COLO668 (cell line): ENCODE results near the gene ZNF793.

Source experiments
- DNase-seq: peaks from one replicate; lab custom pipeline; 2025; ENCODE audit not compliant: unreplicated experiment; lab: John Stamatoyannopoulos, UW

ZNF793 gene

DNA sequence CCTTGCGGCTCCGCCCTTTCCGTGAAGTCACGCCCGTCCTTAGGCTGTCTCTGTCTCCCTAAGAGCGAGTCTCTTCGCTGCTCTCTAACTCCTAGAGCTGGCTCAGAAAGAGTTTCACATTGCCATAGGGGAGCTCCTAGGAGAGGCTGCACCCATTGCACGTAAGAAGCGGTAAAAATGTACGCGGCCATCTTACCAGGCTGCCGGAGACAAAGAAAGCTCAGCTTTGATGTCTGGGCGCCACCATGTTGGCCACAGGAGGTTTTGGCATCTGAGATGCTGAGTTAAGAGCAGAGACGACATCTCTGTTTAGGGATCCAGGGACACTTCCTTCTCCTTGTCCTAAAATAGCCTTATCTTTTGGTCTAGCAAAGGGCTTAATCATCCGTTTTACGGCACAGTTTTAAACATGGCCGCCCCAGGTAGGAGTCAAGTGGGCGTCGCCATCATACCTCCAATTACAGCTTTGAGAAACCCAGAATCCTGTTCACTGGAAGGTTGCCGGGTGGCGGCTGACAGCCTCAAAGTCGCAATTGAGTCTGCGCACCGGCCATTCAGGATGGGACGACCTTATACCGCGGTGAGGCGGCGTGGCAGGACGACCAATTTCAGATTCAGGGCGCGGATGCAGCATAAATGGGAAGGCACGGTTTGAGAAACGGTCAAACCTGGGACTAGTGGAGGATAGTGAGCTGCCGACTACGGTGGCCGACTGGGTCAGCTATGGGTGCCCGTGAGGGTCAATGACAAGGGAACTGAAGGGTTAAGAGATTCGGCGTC is at the start of gene ZNF793:
TSS of gene ZNF793 (plus strand) at position 553 of the 780 bp plus-strand sequence. CDS start 16,501 bp downstream, outside the sequence.
- peak; percentile 89 for DNase-seq

DNA sequence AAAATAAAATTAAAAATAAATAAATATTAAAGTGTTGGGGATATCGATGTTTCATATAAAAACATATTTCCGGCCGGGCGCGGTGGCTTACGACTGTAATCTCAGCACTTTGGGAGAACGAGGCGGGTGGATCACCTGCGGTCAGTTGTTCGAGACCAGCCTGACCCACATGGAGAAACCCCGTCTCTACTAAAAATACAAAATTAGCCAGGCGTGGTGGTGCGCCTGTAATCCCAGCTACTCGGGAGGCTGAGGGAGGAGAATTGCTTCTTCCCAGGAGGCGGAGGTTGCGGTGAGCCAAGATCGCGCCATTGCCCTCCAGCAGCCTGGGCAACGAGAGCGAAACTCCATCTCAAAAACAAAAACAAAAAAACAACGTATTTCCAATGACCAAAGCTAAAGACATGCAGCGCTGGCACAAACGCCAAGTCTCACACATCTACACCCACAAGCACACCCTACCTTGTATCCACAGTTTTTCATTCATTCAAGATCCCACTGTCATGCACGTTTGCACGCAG is 40.4 kb upstream of the ZNF793 start:
- no peak for DNase-seq

DNA sequence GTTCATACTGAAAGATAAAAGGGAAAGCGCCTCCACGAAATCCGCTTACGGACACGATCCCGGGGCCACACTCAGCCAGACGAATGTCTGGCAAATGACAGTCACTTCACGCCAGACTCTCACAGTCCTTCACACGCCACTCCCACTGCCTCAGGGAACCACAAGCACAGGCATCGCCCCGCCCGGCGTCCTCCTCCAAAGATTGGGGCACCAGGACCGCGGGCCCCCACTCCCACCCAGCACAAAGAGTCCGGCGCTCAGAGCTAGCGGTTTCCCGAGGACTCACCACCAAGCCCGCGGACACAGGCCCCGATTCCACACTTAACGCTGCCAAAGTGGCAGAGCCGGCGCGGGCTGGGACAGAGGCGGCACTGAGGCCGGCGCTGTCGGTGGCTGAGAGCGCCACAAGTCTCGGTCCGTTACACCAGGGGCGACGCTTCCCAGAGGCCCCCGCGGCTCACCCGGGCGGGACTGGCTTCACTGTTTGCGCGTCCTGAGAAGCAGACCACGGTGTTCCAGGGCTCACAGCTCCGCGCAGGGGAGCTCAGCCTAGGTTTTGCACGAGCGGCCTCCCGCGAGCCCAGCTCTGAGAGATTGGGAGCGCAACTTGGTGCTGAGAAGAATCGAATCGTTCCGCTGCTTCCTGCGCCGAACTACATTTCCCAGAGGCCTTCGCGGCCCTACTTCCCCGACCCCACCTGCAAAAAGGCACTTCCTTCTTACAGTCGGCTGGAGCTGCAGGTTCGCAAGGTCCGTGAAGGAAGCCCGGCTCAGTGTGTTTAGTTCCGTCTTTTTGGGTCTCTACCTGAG is 39.7 kb upstream of the ZNF793 start, which contains the start of gene ZNF569:
TSS of gene ZNF569 (minus strand) at position 647 of the 810 bp plus-strand sequence. CDS start 22,523 bp downstream, outside the sequence.
- DNase-seq: peak; percentile 90

DNA sequence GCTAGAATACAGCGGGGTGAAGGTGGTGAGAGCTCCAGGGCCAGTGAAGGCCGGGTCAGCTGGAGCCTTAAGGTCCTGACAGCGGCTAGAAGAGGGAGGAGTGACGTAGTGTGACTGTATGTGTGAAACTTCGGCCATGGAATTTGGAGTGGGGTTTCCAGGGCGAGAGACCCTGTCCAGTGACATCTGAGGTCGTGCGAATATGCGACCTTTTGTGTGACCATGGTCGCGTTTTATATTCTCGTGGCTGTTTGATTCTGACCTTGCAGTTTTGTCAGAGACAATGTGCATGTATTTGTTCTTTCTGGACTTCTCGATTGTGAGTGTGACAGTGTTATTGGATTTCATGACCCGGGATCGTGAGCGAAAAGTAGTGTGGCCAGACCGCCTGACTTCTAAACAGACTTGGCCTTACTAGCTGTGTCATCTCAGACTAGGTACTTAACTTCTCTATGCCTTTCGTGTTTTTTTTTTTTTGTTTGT is 39.1 kb upstream of the ZNF793 start:
- no peak for DNase-seq

DNA sequence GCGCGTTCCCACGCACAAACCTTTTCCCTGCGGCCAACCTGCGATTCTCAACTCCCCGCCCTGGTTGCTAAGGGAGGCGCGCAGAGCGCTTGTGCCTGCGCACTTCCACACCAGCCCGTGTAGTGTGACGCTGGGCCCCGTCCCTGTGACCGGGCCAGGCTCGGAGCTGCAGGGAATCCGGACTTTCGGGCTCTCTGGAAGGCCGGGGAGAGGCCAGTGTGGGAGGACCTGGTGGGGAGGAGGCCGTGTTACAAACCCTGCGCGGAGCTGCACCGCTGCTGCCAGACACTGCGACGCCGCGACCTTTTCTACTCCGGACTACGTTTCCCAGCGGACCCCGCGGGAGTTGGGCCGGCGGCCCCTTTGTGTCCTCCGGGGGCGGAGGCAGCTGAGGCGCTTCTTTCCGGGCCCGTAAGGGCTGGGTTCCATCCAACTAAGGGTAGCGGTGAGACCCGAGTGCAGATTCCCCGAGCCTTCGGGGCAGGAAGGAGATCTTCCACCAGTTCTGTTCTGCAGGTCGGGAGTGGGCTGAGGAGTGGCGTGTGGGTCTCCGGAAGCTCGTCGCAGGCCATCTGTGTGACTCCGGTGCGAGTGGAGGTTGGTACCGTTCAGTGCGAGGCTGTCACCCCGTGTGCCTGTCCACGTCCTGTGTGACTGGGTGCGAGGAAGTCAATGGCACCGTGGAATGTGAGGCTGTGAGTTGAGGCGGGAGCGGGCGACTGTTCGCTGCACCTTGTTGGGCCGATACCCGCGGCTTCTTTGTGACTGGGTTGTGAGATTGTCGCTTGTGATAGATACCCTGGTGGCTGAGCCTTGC is 37.6 kb upstream of the ZNF793 start, which contains the start of gene ZNF570:
TSS of gene ZNF570 (plus strand) at position 396 of the 817 bp plus-strand sequence. CDS start 999 bp downstream, outside the sequence.
- DNase-seq: peak; percentile 91

DNA sequence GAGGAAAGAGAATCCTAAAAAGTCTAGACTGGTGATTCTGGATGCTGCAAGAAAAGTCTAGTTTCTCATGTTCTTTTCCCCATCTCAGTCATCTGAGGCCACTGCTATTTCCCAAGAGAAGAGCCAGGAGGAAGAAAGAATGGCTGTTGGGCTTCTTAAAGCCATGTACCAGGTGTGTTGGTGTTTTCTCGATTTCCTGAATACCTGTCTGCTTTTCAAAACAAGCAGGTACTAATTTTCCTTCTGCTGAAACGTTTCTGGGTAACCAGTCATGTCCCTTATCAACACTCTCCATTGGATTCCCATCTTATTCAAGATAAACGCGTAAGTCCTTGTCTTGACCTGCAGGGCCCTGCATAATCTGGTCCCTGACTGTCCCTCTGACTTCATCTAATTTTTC is 36.5 kb upstream of the ZNF793 start:
- DNase-seq: no peak

DNA sequence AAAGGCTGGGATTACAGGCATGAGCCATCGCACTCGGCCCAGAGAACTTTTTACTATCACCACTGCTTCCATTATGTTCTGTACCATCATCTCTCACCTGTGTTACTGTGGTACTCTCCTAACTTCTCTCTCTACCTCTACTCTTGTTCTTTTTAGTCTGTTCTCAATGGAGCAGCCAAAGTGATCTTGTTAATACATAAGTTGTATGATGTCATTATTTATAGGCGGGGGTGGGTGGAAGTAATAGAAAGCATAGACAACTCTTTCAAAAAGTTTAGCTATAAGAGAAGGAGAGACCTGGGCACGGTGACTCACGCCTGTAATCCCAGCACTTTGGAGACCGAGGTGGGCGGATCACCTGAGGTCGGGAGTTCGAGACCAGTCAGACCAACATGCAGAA is 34.6 kb upstream of the ZNF793 start:
- no peak for DNase-seq

DNA sequence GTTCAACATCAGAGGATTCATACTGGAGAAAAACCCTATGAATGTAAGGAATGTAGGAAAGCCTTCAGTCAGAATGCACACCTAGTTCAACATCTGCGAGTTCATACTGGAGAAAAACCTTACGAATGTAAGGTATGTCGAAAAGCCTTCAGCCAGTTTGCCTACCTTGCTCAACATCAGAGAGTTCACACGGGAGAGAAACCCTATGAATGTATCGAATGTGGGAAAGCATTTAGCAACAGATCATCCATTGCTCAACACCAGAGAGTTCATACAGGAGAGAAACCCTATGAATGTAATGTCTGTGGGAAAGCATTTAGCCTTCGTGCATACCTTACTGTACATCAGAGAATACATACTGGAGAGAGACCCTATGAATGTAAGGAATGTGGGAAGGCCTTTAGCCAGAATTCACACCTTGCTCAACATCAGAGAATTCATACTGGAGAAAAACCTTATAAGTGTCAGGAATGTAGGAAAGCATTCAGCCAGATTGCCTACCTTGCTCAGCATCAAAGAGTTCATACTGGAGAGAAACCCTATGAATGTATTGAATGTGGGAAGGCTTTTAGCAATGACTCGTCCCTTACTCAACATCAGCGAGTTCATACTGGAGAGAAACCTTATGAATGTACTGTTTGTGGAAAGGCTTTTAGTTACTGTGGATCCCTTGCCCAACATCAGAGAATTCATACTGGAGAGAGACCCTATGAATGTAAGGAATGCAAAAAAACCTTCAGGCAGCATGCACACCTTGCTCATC is 22.2 kb upstream of the ZNF793 start:
- DNase-seq: no peak

DNA sequence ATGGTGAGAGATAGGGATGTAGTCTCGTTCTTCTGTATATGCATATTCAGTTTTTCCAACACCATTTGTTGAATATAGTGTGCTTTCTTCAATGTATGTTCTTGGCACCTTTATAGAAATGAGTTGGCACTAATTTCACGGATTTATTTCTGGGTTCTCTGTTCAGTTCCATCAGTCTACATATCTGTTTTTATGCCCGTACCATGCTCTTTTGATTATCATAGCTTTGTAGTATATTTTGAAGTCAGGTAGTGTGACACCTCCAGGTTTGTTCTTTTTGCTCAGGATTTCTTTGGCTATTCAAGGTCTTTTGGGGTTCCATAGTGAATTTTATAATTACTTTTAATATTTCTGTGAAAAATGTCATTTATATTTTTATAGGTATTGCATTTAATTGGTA is 14.5 kb upstream of the ZNF793 start:
- DNase-seq: no peak

DNA sequence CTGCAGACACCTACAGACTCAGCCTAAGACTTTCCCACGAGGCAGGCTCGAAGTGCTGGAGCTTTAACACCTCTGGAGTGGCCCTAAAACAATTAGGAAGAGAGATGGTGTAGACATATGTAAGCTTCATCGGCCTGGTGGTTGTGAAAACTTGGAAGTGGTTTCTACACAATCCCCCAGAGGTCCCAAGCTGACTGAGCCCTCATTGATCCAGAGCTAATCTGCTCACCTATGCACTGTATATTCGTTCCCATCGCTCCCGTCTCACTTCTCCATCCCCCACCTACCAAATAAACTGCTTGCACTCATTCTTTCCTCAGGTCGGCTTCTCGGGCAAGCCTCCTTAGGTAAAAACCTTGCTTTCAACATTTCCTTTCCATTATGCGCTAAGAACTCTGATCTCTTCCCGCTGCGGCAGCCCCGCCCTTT is 767 bp upstream of the ZNF793 start:
- no peak for DNase-seq

DNA sequence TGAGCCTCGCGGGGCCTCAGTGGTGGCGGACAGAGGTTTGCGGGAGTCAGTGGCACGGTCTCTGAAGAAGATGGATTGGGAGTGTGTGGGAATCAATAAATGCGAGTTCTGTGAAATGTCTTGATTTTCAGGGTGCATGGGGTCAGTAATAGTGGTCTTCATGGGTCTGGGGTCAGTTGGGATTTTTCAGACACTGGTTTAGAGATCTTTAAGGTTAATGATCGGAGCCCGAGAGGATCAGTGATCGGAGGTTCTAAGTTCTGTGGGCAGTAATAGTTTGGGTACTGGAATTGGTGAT is 377 bp downstream of the ZNF793 start:
- DNase-seq: no peak

DNA sequence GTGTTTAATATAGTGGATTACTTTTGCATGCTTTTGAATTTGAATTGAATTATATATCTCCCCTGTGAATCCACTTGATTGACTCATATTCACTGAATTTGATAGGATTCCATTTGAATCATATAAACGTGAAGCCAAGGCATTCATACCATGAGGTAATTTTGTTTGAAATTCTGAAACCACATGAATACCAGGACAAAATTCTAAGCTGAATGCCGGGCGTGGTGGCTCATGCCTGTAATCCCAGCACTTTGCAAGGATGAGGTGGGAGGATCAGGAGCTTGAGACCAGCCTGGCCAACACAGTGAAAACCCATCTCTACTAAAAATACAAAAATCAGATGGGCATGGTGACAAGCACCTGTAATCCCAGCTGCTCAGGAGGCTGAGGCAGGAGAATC is 4.4 kb downstream of the ZNF793 start:
- DNase-seq: no peak

DNA sequence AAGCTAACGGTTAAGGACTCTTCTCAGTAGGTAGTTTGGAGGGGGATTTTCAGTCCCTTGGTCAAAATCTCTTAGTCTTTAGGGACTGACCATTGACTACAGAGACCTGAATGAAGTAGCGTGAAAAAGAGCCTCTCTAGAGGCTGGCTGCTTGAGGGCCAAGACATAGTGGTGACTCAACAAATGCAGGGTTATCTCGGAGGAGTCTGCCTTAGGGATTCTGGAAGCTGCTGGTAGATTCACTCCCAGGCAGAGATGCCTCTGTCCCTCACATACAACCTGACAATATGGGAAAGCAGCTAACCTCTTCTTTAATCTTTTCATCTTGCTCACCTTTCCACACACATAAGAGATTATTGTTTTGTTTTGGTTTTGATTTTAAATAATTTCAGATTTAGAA is 5.1 kb downstream of the ZNF793 start:
- DNase-seq: no peak

DNA sequence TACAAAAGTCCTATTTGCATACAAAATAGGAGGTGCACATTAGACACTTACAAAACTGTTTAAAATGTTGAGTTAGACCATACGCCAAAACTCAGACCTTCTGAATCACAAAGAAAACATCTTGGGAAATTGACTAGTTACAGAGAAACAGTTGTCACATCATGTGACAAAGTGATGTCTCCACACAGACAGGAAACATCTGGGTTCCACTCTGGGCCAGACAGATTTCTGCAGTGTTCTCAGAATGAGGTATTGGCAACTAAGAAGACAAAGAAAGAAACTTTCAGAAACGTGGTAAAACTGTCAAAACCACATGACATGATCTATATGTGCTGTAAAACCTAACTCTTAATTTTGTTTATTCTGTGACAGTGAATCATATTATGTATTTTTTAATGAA is 6.7 kb downstream of the ZNF793 start:
- DNase-seq: no peak

DNA sequence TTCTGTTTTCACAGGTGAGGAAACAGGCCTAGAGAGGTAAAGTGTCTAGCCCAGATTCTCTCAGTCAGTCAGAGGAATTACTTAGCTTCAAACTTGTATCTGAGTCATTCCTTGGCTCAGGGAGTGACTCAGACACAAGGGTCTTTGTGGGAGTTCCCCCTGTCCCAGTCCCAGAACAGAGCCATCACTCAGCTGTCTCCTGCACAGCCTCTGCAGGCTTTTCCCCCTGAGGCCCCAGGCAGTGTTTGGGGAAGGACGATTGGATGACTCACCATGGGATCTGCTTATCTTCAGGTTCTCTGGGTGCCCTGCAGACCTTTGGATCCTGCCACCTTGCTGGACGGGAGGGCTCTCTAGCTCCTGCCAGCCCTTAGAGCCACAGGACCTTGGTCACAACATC is 13.2 kb downstream of the ZNF793 start:
- no peak for DNase-seq

DNA sequence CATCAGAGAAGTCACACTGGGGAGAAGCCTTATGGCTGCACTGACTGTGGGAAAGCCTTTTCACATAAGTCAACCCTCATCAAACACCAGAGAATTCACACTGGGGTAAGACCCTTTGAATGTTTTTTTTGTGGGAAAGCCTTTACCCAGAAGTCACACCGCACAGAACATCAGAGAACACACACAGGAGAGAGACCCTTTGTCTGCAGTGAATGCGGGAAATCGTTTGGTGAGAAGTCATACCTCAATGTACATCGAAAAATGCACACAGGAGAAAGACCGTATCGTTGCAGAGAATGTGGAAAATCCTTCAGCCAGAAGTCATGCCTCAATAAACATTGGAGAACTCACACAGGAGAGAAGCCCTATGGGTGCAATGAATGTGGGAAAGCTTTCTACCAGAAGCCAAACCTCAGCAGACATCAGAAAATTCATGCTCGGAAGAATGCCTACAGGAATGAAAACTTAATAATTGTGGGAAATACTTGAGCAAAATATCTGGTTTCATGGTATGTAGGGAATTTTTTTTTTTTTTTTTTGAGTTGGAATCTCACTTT is 30.7 kb downstream of the ZNF793 start:
- no peak for DNase-seq

DNA sequence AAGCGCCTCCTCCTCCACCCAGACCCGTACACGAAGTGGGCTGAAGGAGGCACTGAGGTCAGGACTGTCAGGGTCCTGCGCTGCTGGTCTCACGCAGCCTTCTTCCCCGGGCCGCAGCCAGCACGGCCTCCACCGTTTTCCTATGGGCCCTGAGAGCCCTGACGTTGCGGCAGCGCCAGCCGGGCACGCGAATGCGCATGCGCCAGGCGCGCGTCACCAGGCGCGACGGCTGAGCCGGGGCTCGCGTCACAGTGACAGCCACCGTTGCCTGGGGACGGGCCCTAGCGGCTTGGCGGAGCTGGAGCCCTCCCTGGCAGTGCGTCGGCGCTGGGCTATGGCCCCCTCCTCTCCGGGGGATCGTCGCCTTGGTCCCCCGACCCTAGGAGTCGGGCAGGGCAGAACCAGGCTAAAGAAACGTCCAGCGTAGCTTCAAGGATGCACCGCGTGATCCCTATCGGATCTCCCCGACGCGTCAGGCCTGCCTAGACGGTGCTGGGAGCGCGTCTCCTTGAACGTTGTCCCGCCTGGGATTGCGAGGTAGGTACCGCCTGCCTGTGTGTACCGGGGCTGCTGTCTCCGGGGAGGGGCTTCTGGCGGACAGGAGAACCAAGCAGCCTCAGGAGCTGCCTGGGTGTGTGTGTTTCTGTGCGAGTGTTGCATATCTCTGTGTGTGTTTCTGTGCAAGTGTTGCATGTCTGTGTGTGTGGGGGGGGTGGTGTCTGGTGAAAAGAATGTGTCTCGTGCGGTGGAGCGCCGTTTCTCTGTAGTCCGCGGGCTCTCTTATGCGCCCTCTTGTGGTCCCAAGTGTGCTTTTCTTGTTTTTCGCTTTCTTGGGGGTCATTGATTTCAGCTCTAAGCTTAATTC is 44.6 kb downstream of the ZNF793 start:
- DNase-seq: no peak

DNA sequence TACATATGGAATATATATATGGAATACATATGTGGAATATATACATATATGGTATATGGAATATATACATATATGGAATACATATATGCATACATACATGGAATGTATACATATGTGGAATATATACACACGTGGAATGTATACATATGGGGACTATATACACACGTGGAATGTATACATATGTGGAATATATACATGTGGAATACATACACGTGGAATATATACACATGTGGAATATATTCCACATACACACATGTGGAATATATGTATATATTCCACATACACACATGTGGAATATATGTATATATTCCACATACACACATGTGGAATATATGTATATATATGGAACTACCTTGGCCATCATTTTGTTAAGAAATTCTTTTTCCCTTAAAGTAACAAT is 56.8 kb downstream of the ZNF793 start:
- DNase-seq: no peak
